ENCODE results near the gene KLK3.

DNA sequence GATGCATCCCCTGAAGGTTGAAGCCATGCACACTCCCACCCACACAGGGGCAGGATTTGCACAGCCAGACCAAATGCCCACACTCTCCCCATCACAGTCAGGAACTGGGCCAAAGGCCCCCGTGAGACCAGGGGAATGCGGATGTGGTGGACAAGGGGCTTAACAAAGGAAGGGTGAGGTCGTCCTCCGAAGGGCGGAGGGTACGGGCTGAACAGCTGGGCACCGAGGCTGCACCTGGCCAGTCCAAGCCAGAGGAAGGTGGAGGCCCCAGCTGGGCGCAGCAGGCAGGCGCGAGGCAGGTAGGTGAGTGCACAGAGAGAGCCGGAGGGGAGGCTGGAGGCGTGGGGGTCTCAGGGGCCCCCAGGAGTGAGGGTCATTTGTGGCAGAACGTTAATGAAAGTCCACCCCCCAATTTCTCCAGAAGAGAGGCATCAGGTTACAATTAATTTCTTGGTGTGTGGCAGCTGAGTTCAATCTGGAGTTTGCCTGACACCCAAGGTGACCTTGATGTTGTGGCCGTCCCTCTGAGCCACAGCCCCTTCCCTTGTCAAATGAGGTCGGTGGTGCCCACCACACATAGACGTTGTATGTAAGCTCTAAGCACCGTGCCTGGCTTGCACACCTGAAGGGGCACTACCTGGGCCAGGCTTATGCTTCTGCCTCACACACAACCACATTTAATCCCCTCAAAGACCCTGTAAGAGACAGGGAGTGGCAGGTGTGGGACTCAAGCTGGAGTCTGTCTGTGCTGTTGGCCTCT is 24.3 kb upstream of the KLK3 start:
- TF ChIP-seq CHD2 (IDR thresholded peaks at IDR 0.05; ENCODE audit: low read depth, low read length) (no peak), CEBPB (IDR thresholded peaks at IDR 0.05; ENCODE audit: borderline replicate concordance, low read depth, low read length) (no peak), NR2F2 (IDR thresholded peaks at IDR 0.05; ENCODE audit: borderline replicate concordance, low read depth) (no peak)

Data from HepG2 (cell line).